Measurements from ENCODE around the gene PRKX. TPM values are rescaled to one million over a fixed set of nuclear protein-coding genes. Genes with fewer than 3 reads are reported as not detected.
"Not testable (repeated sequence)": the region's sequence is repeated elsewhere in the genome, so short reads cannot be mapped to it uniquely, and the experiment has no call there.

Gene PRKX
- total RNA-seq, 1 experiment from 2014 or later: 35.3 TPM

GRCh38 chrX:3666975-3667374 lies 46.5 kb downstream of the PRKX start:
- CTCF ChIA-PET: interaction anchor here (0.5 kb wide), 1 partner anchor 28 kb away, joined by 4 read pairs; no protein-coding TSS in a partner anchor
- Mint-ChIP-seq H3K27ac (ENCODE audit: low read depth, unreplicated experiment) (no peak overlapping the region), H3K4me1 (ENCODE audit: insufficient read depth, unreplicated experiment) (peaks cover 6% of the 10 kb centered on the region), H3K36me3 (ENCODE audit: insufficient read depth, unreplicated experiment) (peaks cover 34% of the 10 kb centered on the region), H3K9me3 (ENCODE audit: unreplicated experiment) (no peaks in the 10 kb centered on the region), H3K27me3 (ENCODE audit: insufficient read depth, unreplicated experiment) (no peaks in the 10 kb centered on the region), H3K4me3 (ENCODE audit: unreplicated experiment) (no peak overlapping the region)
- no TSS peak for BruUV-seq (replicated peaks)
- intact Hi-C loops (cut with micrococcal nuclease): no loop called here
- no peak for TF ChIP-seq CTCF (IDR thresholded peaks at IDR 0.05; ENCODE audit: unreplicated experiment)
- POLR2A ChIA-PET: no interaction called here
- no peak for DNase-seq (ENCODE audit: unreplicated experiment)

DNA sequence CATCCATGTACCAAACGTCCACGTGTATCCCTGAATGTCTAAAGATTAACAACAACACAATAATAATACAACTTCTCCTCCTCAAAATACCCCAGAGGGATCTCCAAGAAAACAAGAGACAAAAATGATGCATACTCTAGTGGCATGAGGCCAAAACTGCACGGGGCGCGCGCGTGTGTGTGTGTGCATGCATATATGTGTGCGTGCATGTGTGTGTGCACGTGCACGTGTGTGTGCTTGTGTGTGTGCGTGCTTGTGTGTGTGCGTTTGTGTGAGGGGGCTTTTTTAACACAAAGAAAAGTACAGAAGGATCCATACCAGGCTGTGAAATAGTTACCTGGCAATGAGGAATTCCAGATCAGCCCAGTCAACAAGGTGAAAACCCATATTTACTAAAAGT lies 48.5 kb downstream of the PRKX start:
- H3K27me3 Mint-ChIP-seq (ENCODE audit: insufficient read depth, unreplicated experiment): no peaks in the 10 kb centered on the region
- H3K4me3 Mint-ChIP-seq (ENCODE audit: unreplicated experiment): no peak overlapping the region
- H3K9me3 Mint-ChIP-seq (ENCODE audit: unreplicated experiment): no peaks in the 10 kb centered on the region
- DNase-seq (ENCODE audit: unreplicated experiment): no peak
- CTCF ChIA-PET: interaction anchor here (0.5 to 0.6 kb wide), 2 partner anchors 17 to 770 kb away, joined by 3 read pairs; no protein-coding TSS in a partner anchor
- intact Hi-C loops (cut with micrococcal nuclease): no loop called here
- peaks cover 6% of the 10 kb centered on the region for H3K4me1 Mint-ChIP-seq (ENCODE audit: insufficient read depth, unreplicated experiment)
- POLR2A ChIA-PET: no interaction called here
- TF ChIP-seq CTCF (IDR thresholded peaks at IDR 0.05; ENCODE audit: unreplicated experiment): no peak
- BruUV-seq (replicated peaks): no TSS peak
- H3K27ac Mint-ChIP-seq (ENCODE audit: low read depth, unreplicated experiment): no peak overlapping the region
- H3K36me3 Mint-ChIP-seq (ENCODE audit: insufficient read depth, unreplicated experiment): peaks cover 30% of the 10 kb centered on the region

DNA sequence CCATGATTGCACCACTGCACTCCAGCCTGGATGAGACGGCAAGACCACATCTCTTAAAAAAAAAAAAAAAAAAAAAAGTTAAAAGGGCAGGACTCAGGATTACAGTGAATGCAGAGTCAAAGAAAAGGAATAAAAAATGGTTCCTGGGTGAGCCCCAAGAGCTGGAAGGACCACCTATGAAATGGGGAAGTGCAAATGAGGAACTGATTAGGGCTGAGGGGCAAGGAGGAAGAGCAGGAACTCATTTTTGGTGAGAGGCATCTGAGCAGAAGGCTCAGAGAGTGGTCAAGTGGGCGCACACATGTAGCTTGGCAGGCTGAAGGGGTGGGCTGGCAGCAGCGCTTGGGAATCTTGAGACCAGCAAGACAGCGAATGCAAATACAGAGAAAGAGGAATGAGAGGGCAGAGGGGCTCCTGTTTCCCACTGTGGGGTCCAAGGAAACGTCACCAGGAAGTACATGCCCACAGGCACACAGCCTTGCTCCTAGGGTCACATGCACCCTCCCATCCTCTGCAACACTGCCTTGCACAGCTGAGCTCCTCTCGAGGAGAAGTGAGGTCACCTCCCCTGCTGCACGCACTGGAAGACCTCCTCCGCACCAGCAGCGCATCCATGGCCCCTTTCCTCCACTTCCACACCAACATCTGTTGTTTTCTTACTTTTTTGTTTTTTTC lies 49.7 kb downstream of the PRKX start:
- H3K27ac Mint-ChIP-seq (ENCODE audit: low read depth, unreplicated experiment); H3K4me1 Mint-ChIP-seq (ENCODE audit: insufficient read depth, unreplicated experiment); DNase-seq (ENCODE audit: unreplicated experiment); H3K9me3 Mint-ChIP-seq (ENCODE audit: unreplicated experiment); BruUV-seq (replicated peaks); H3K27me3 Mint-ChIP-seq (ENCODE audit: insufficient read depth, unreplicated experiment); intact Hi-C loops (cut with micrococcal nuclease); POLR2A ChIA-PET; H3K4me3 Mint-ChIP-seq (ENCODE audit: unreplicated experiment): not testable (repeated sequence)
- CTCF ChIA-PET: interaction anchor here (0.6 to 1.4 kb wide), 3 partner anchors 12 to 314 kb away, joined by 3 to 4 read pairs (median 3); no protein-coding TSS in a partner anchor
- peaks cover 24% of the 10 kb centered on the region for H3K36me3 Mint-ChIP-seq (ENCODE audit: insufficient read depth, unreplicated experiment)

- intact Hi-C loops (cut with micrococcal nuclease): loop anchor here (10.0 kb wide), 1 partner anchor 135 kb away; no protein-coding TSS in a partner anchor
- Mint-ChIP-seq H3K36me3 (ENCODE audit: insufficient read depth, unreplicated experiment) (peaks cover 8% of the 10 kb centered on the region), H3K4me3 (ENCODE audit: unreplicated experiment) (no peak overlapping the region), H3K4me1 (ENCODE audit: insufficient read depth, unreplicated experiment) (no peaks in the 10 kb centered on the region), H3K27ac (ENCODE audit: low read depth, unreplicated experiment) (no peak overlapping the region), H3K27me3 (ENCODE audit: insufficient read depth, unreplicated experiment) (no peaks in the 10 kb centered on the region), H3K9me3 (ENCODE audit: unreplicated experiment) (no peaks in the 10 kb centered on the region)
- ChIA-PET POLR2A (interaction anchor here (1.0 kb wide), 1 partner anchor 21 kb away, joined by 3 read pairs; no protein-coding TSS in a partner anchor), CTCF (interaction anchor here (0.7 to 1.1 kb wide), 3 partner anchors 8 to 635 kb away, joined by 3 to 4 read pairs (median 4); no protein-coding TSS in a partner anchor)
- BruUV-seq (replicated peaks): no TSS peak
- TF ChIP-seq CTCF (IDR thresholded peaks at IDR 0.05; ENCODE audit: unreplicated experiment): no peak
- no peak for DNase-seq (ENCODE audit: unreplicated experiment)
Measured at GRCh38 chrX:3659761-3660160, 53.7 kb downstream of the PRKX start.

All from MCF 10A (cell line).